ENCODE measurements around the gene LIX1.
"Not testable (repeated sequence)": the region's sequence is repeated elsewhere in the genome, so short reads cannot be mapped to it uniquely, and the experiment has no call there.

Gene LIX1

GRCh38 chr5:97142521-97143254 is at the start of gene LIX1:
Gene LIX1, minus strand, starts transcription at chr5:97142611. Its CDS starts 35 bp downstream, at chr5:97142576.
- peak within 1 kb of the TSS; percentile 2; the same call in 1 of the 2 replicates for H3K9ac ChIP-seq (ENCODE audit: low read depth, low read length)
- H3K36me3 ChIP-seq (ENCODE audit: insufficient read depth, low read depth, low read length) = no peaks in the 10 kb centered on the region
- H3K27me3 ChIP-seq (ENCODE audit: insufficient read depth, low read length) = no peaks in the 10 kb centered on the region
- H3K27ac ChIP-seq (ENCODE audit: low read length) = no peak within 1 kb of the TSS
- H3K4me1 ChIP-seq (ENCODE audit: insufficient read depth, low read length) = peaks cover 21% of the 10 kb centered on the region
- H3K9me3 ChIP-seq (ENCODE audit: insufficient read depth, low read depth, low read length) = no peaks in the 10 kb centered on the region
- peak within 1 kb of the TSS; percentile 41 for H3K4me3 ChIP-seq (ENCODE audit: low read length)

GRCh38 chr5:97191893-97192292 is 49.5 kb upstream of the LIX1 start:
- Histone ChIP-seq H3K4me3 (ENCODE audit: low read length) (no peak overlapping the region), H3K27me3 (ENCODE audit: insufficient read depth, low read length) (no peaks in the 10 kb centered on the region), H3K9ac (ENCODE audit: low read depth, low read length) (no peak overlapping the region), H3K9me3 (ENCODE audit: insufficient read depth, low read depth, low read length) (no peaks in the 10 kb centered on the region; the same call in 1 of the 2 replicates), H3K4me1 (ENCODE audit: insufficient read depth, low read length) (no peaks in the 10 kb centered on the region; the same call in 1 of the 2 replicates), H3K27ac (ENCODE audit: low read length) (no peak overlapping the region), H3K36me3 (ENCODE audit: insufficient read depth, low read depth, low read length) (no peaks in the 10 kb centered on the region)

- H3K9me3 ChIP-seq (ENCODE audit: insufficient read depth, low read depth, low read length); H3K27ac ChIP-seq (ENCODE audit: low read length); H3K27me3 ChIP-seq (ENCODE audit: insufficient read depth, low read length): not testable (repeated sequence)
Measured at GRCh38 chr5:97189523-97189922, 47.1 kb upstream of the LIX1 start.

DNA sequence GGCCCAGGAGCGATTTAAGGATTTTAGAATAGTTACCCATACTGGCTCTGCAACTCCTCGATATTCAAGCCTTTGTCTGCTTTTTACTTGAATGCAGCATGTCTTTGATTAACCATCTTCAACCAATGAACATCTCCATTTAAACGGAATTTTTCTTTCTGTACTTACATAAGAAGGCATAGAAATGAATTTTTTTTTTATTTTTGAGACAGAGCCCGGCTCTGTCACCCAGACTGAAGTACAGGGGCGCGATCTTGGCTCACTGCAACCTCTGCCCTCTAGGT is 41.5 kb upstream of the LIX1 start:
- Histone ChIP-seq H3K4me1 (ENCODE audit: insufficient read depth, low read length) (no peaks in the 10 kb centered on the region), H3K4me3 (ENCODE audit: low read length) (peak overlapping the region; percentile 92), H3K27me3 (ENCODE audit: insufficient read depth, low read length) (peaks cover 11% of the 10 kb centered on the region; the same call in 1 of the 2 replicates), H3K9ac (ENCODE audit: low read depth, low read length) (peak overlapping the region; percentile 93; the same call in 1 of the 2 replicates), H3K9me3 (ENCODE audit: insufficient read depth, low read depth, low read length) (peaks cover 5% of the 10 kb centered on the region; the same call in 1 of the 2 replicates), H3K27ac (ENCODE audit: low read length) (no peak overlapping the region), H3K36me3 (ENCODE audit: insufficient read depth, low read depth, low read length) (peaks cover 10% of the 10 kb centered on the region)

More at GRCh38 chr5:97189523-97189922, 47.1 kb upstream of the LIX1 start:
- not testable (repeated sequence) for H3K9ac ChIP-seq (ENCODE audit: low read depth, low read length); H3K36me3 ChIP-seq (ENCODE audit: insufficient read depth, low read depth, low read length); H3K4me1 ChIP-seq (ENCODE audit: insufficient read depth, low read length); H3K4me3 ChIP-seq (ENCODE audit: low read length)

- H3K36me3 ChIP-seq (ENCODE audit: insufficient read depth, low read depth, low read length) = peaks cover 16% of the 10 kb centered on the region
- peak within 1 kb of the TSS; percentile 92 for H3K4me3 ChIP-seq (ENCODE audit: low read length)
- H3K27ac ChIP-seq (ENCODE audit: low read length) = peak within 1 kb of the TSS; percentile 20
- H3K9ac ChIP-seq (ENCODE audit: low read depth, low read length) = peak within 1 kb of the TSS; percentile 93
- H3K27me3 ChIP-seq (ENCODE audit: insufficient read depth, low read length) = peaks cover 11% of the 10 kb centered on the region; the same call in 1 of the 2 replicates
- no peaks in the 10 kb centered on the region for H3K4me1 ChIP-seq (ENCODE audit: insufficient read depth, low read length)
- H3K9me3 ChIP-seq (ENCODE audit: insufficient read depth, low read depth, low read length) = peaks cover 5% of the 10 kb centered on the region; the same call in 1 of the 2 replicates
Measured at GRCh38 chr5:97183100-97183929, 40.9 kb upstream of the LIX1 start, which contains the start of gene RIOK2. Gene RIOK2, minus strand, starts transcription at chr5:97183247. Its CDS starts 56 bp downstream, at chr5:97183191.

- H3K36me3 ChIP-seq (ENCODE audit: insufficient read depth, low read depth, low read length) = peaks cover 23% of the 10 kb centered on the region
- peak overlapping the region; percentile 20 for H3K27ac ChIP-seq (ENCODE audit: low read length)
- H3K9ac ChIP-seq (ENCODE audit: low read depth, low read length) = peak overlapping the region; percentile 93
- H3K9me3 ChIP-seq (ENCODE audit: insufficient read depth, low read depth, low read length) = peaks cover 5% of the 10 kb centered on the region; the same call in 1 of the 2 replicates
- H3K4me1 ChIP-seq (ENCODE audit: insufficient read depth, low read length) = no peaks in the 10 kb centered on the region
- peaks cover 11% of the 10 kb centered on the region; the same call in 1 of the 2 replicates for H3K27me3 ChIP-seq (ENCODE audit: insufficient read depth, low read length)
- peak overlapping the region; percentile 92 for H3K4me3 ChIP-seq (ENCODE audit: low read length)
Measured at GRCh38 chr5:97182571-97183099, 40.2 kb upstream of the LIX1 start.

DNA sequence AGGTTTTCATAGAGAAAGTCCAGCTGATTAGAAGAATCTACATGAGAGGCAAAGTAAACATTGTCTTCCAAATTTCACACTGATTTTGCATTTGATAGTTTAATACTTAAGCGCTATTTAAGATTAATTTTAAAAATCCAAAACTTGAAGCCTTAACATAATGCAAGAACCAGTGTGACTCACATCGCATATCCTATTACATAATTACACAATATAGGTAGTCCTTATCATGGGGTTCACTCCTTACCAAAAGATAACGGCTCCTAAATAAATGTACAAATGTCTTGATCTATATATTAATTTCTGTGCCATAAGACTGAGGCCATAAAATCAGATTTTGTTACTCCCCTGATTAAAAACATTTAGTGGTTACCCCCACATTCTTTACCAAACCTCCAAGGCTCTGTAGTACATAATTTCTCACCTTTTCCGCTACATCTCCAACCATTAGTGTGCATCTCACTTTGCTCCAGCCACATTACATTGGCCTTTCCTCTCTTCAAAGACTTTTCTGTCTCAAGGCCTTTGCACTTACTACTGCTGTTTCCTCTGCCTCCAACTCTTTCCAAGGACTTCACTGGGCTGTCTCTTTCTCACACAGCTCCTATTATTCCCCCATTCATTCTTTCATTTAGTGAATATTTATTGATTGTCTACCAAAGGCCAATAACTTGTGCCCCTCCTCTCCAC is 39.6 kb upstream of the LIX1 start:
- Histone ChIP-seq H3K36me3 (ENCODE audit: insufficient read depth, low read depth, low read length) (peaks cover 29% of the 10 kb centered on the region), H3K9me3 (ENCODE audit: insufficient read depth, low read depth, low read length) (peaks cover 5% of the 10 kb centered on the region; the same call in 1 of the 2 replicates), H3K27ac (ENCODE audit: low read length) (no peak overlapping the region), H3K9ac (ENCODE audit: low read depth, low read length) (peak overlapping the region; percentile 93; the same call in 1 of the 2 replicates), H3K27me3 (ENCODE audit: insufficient read depth, low read length) (peaks cover 11% of the 10 kb centered on the region; the same call in 1 of the 2 replicates), H3K4me1 (ENCODE audit: insufficient read depth, low read length) (no peaks in the 10 kb centered on the region), H3K4me3 (ENCODE audit: low read length) (peak overlapping the region; percentile 92)

DNA sequence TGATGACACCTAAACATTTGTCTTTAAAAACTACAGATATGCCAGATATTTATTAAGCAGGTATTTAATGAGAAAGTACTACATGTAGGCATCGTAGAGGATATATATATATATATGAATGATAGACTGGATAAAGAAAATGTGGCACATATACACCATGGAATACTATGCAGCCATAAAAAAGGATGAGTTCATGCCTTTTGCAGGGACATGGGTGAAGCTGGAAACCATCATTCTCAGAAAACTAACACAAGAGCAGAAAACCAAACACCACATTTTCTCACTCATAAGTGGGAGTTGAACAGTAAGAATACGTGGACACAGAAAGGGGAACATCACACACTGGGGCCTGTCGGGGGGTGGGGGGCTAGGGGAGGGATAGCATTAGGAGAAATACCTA is 37.0 kb upstream of the LIX1 start:
- H3K4me3 ChIP-seq (ENCODE audit: low read length); H3K9ac ChIP-seq (ENCODE audit: low read depth, low read length); H3K9me3 ChIP-seq (ENCODE audit: insufficient read depth, low read depth, low read length); H3K27me3 ChIP-seq (ENCODE audit: insufficient read depth, low read length); H3K27ac ChIP-seq (ENCODE audit: low read length); H3K4me1 ChIP-seq (ENCODE audit: insufficient read depth, low read length): not testable (repeated sequence)
- peaks cover 53% of the 10 kb centered on the region for H3K36me3 ChIP-seq (ENCODE audit: insufficient read depth, low read depth, low read length)

DNA sequence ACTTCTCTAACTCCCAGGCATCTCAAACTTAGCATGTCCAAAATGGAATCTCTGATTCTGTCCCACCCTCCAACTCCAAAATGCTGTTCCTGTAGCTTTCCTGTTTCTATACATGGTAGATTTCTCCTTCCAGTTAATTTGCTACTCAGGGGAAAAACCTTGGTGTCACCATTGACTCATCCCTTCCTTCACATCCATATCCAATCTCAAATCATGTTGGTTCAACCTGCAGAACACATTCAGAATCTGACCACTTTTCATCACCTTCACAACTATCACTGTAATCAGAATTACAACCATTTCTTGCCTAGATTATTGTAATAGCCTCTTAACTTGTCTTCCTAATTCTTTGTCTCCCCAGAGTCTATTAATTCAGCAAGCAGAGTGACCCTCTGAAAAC is 29.8 kb upstream of the LIX1 start:
- no peak overlapping the region for H3K9ac ChIP-seq (ENCODE audit: low read depth, low read length)
- no peaks in the 10 kb centered on the region for H3K4me1 ChIP-seq (ENCODE audit: insufficient read depth, low read length)
- no peak overlapping the region for H3K27ac ChIP-seq (ENCODE audit: low read length)
- no peaks in the 10 kb centered on the region for H3K27me3 ChIP-seq (ENCODE audit: insufficient read depth, low read length)
- peaks cover 96% of the 10 kb centered on the region for H3K36me3 ChIP-seq (ENCODE audit: insufficient read depth, low read depth, low read length)
- H3K4me3 ChIP-seq (ENCODE audit: low read length) = no peak overlapping the region
- no peaks in the 10 kb centered on the region for H3K9me3 ChIP-seq (ENCODE audit: insufficient read depth, low read depth, low read length)

- Histone ChIP-seq H3K4me1 (ENCODE audit: insufficient read depth, low read length) (no peaks in the 10 kb centered on the region), H3K9ac (ENCODE audit: low read depth, low read length) (no peak overlapping the region), H3K4me3 (ENCODE audit: low read length) (no peak overlapping the region), H3K27ac (ENCODE audit: low read length) (no peak overlapping the region), H3K27me3 (ENCODE audit: insufficient read depth, low read length) (no peaks in the 10 kb centered on the region), H3K9me3 (ENCODE audit: insufficient read depth, low read depth, low read length) (no peaks in the 10 kb centered on the region), H3K36me3 (ENCODE audit: insufficient read depth, low read depth, low read length) (peaks cover 96% of the 10 kb centered on the region)
Measured at GRCh38 chr5:97171703-97172102, 29.3 kb upstream of the LIX1 start.

DNA sequence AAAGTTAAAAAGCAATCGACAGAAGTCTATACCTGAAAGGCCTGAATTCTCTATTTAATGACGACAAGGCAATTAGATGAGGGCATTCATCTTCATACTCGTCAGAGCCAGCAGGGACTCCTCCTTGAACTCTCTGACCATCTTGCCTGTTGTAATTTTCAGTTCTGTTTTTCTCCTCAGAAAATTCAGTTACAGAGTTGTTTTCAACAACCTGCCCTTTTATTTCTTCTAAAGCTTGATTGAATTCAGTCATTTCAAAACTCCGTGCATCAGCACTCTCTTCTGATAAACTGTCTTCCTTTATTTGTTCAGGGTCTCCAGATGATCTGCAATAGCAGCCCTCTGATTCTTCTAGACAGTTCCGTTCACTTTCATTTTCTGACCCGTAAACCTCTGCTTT is 25.0 kb upstream of the LIX1 start:
- Histone ChIP-seq H3K9ac (ENCODE audit: low read depth, low read length) (no peak overlapping the region), H3K36me3 (ENCODE audit: insufficient read depth, low read depth, low read length) (peaks cover 92% of the 10 kb centered on the region), H3K4me1 (ENCODE audit: insufficient read depth, low read length) (no peaks in the 10 kb centered on the region), H3K9me3 (ENCODE audit: insufficient read depth, low read depth, low read length) (no peaks in the 10 kb centered on the region), H3K4me3 (ENCODE audit: low read length) (no peak overlapping the region), H3K27ac (ENCODE audit: low read length) (no peak overlapping the region), H3K27me3 (ENCODE audit: insufficient read depth, low read length) (no peaks in the 10 kb centered on the region)

Measured in iPS-20b (cell line).